H1 (cell line): ENCODE results near the gene RNASEH2C. TPM values are rescaled to one million over a fixed set of nuclear protein-coding genes. Genes with fewer than 3 reads are reported as not detected.
A peak's percentile ranks its signal among the peaks of the same experiment; 100 is the strongest.

Experiments used
- CTCF ChIA-PET: fragments of 300-600 bp; sonication (Branson Sonifier 250); formaldehyde crosslinking; loops from one replicate; lab custom pipeline; 2021; ENCODE audit not compliant: partially characterized antibody; lab: Charles Lee
- POLR2A ChIA-PET: fragments of 300-600 bp; sonication (Branson Sonifier 250); formaldehyde crosslinking; loops from one replicate; lab custom pipeline; 2021; ENCODE audit warnings: inconsistent platforms; ENCODE audit not compliant: partially characterized antibody; lab: Charles Lee
- DNase-seq, 2 experiments: peaks; one replicate each; pipeline versions ENCODE4 v3.0.0 to v3.0.0-alpha.2; 2010 to 2022; ENCODE audit warnings: low spot score in 2 of 2, low read depth in 1 of 2, mixed read lengths in 1 of 2
- FAIRE-seq: peaks from 2 replicates; lab custom pipeline; 2011; peaks lifted over from hg19 to GRCh38; lab: Jason Lieb, UNC
- H2AFZ ChIP-seq: 2 replicates; pipeline ENCODE4 v1.8.1; 2012; ENCODE audit warnings: low read length, inconsistent platforms
- H2AK5ac ChIP-seq: 2 replicates; pipeline ENCODE4 v1.6.1; 2013; ENCODE audit warnings: low read depth, low read length
- H2BK120ac ChIP-seq: replicated peaks from 2 replicates; pipeline ENCODE3; 2013; ENCODE audit warnings: low read depth, low read length, inconsistent platforms
- H2BK12ac ChIP-seq: 2 replicates; pipeline ENCODE4 v1.6.1; 2013; ENCODE audit warnings: low read depth, low read length
- H2BK15ac ChIP-seq: 2 replicates; pipeline ENCODE4 v1.6.1; 2013; ENCODE audit warnings: low read length
- H2BK20ac ChIP-seq: 2 replicates; pipeline ENCODE4 v1.6.1; 2013; ENCODE audit warnings: low read length
- H2BK5ac ChIP-seq: 2 replicates; pipeline ENCODE4 v1.6.1; 2013; ENCODE audit warnings: low read depth, low read length
- H3K14ac ChIP-seq: 2 replicates; pipeline ENCODE4 v1.6.1; 2013; ENCODE audit warnings: inconsistent platforms; ENCODE audit not compliant: insufficient read length
- H3K18ac ChIP-seq: 2 replicates; pipeline ENCODE4 v1.6.1; 2013; ENCODE audit warnings: low read length; ENCODE audit errors: extremely low read depth
- H3K23ac ChIP-seq: 2 replicates; pipeline ENCODE4 v1.6.1; 2013; ENCODE audit warnings: inconsistent platforms; ENCODE audit not compliant: insufficient read length
- H3K23me2 ChIP-seq: 2 replicates; pipeline ENCODE4 v1.6.1; 2013; ENCODE audit warnings: low read depth, low read length
- H3K27ac ChIP-seq: 2 replicates; pipeline ENCODE4 v1.6.1; 2011; ENCODE audit warnings: low read depth, low read length, inconsistent platforms
- H3K27me3 ChIP-seq, 4 experiments: replicated peaks in 1 of 4; 1 replicate in 1 of 4; 2 replicates in 3 of 4; pipeline versions ENCODE4 v1.6.1 to v1.8.1; 2011 to 2013; ENCODE audit warnings: low read length in 3 of 4, mild to moderate bottlenecking in 3 of 4, inconsistent platforms in 2 of 4, mixed read lengths in 2 of 4, moderate library complexity in 1 of 4; ENCODE audit not compliant: control insufficient read depth in 3 of 4, insufficient read depth in 3 of 4; ENCODE audit errors: extremely low read depth in 1 of 4
- H3K36me3 ChIP-seq, 4 experiments: 2 replicates each; pipeline versions ENCODE4 v1.6.1 to v1.8.1; 2011 to 2013; ENCODE audit warnings: mild to moderate bottlenecking in 4 of 4, low read length in 3 of 4, moderate library complexity in 2 of 4, control low read depth in 1 of 4, inconsistent platforms in 1 of 4; ENCODE audit not compliant: insufficient read depth in 4 of 4, control insufficient read depth in 2 of 4
- H3K4ac ChIP-seq: replicated peaks from 2 replicates; pipeline ENCODE3; 2013; ENCODE audit warnings: low read length, low read depth, mixed read lengths, inconsistent platforms; ENCODE audit not compliant: insufficient read length
- H3K4me1 ChIP-seq, 4 experiments: replicated peaks in 1 of 4; 1 replicate in 1 of 4; 2 replicates in 3 of 4; pipeline versions ENCODE4 v1.6.1 to v1.8.1; 2011 to 2013; ENCODE audit warnings: low read length in 3 of 4, inconsistent platforms in 2 of 4, mixed read lengths in 1 of 4; ENCODE audit not compliant: insufficient read depth in 4 of 4, control insufficient read depth in 3 of 4
- H3K4me2 ChIP-seq, 2 experiments: 2 replicates each; pipeline versions ENCODE4 v1.6.1 to v1.8.1; 2011 to 2013; ENCODE audit warnings: low read depth in 2 of 2, low read length in 2 of 2, control low read depth in 1 of 2, inconsistent platforms in 1 of 2, mild to moderate bottlenecking in 1 of 2; ENCODE audit not compliant: insufficient read depth in 1 of 2
- H3K4me3 ChIP-seq, 4 experiments: fragments of 200-600, 300-600 bp in 1 of 4; sonication (generic), shearing (Covaris generic), sonication (Bioruptor Twin) in 1 of 4; 2 replicates each; pipeline versions ENCODE4 v1.5.1 to v1.8.1; 2011 to 2016; ENCODE audit warnings: low read length in 4 of 4, low read depth in 3 of 4, control low read depth in 2 of 4, inconsistent platforms in 2 of 4, mild to moderate bottlenecking in 2 of 4, mixed read lengths in 1 of 4, moderate library complexity in 1 of 4; ENCODE audit not compliant: insufficient read depth in 2 of 4; ENCODE audit errors: extremely low read depth in 1 of 4
- H3K56ac ChIP-seq: replicated peaks from 2 replicates; pipeline ENCODE3; 2013; ENCODE audit warnings: low read depth, mild to moderate bottlenecking, mixed read lengths, low read length, inconsistent platforms; ENCODE audit not compliant: insufficient read length
- H3K79me1 ChIP-seq: 2 replicates; pipeline ENCODE4 v1.6.1; 2013; ENCODE audit warnings: low read depth, low read length, control low read depth
- H3K79me2 ChIP-seq, 2 experiments: 2 replicates each; pipeline versions ENCODE4 v1.6.1 to v1.8.1; 2012 to 2013; ENCODE audit warnings: low read length in 2 of 2, mild to moderate bottlenecking in 2 of 2, inconsistent platforms in 1 of 2; ENCODE audit not compliant: insufficient read depth in 2 of 2, control insufficient read depth in 1 of 2
- H3K9ac ChIP-seq, 4 experiments: replicated peaks in 1 of 4; 1 replicate in 1 of 4; 2 replicates in 3 of 4; pipeline versions ENCODE4 v1.6.1 to v1.8.1; 2011 to 2013; ENCODE audit warnings: low read depth in 3 of 4, low read length in 3 of 4, control low read depth in 2 of 4, mild to moderate bottlenecking in 2 of 4, moderate library complexity in 2 of 4, inconsistent platforms in 1 of 4; ENCODE audit errors: extremely low read depth in 1 of 4
- H3K9me3 ChIP-seq, 2 experiments: 2 replicates each; pipeline versions ENCODE4 v1.6.1 to v1.8.1; 2012 to 2013; ENCODE audit warnings: mild to moderate bottlenecking in 2 of 2, moderate library complexity in 2 of 2, control low read depth in 1 of 2, inconsistent platforms in 1 of 2, low read depth in 1 of 2, low read length in 1 of 2, mixed read lengths in 1 of 2; ENCODE audit not compliant: insufficient read depth in 2 of 2
- H4K20me1 ChIP-seq, 2 experiments: replicated peaks in 1 of 2; 2 replicates each; pipeline versions ENCODE3 to v1.8.1; 2011 to 2013; ENCODE audit warnings: inconsistent platforms in 2 of 2, low read length in 2 of 2, mild to moderate bottlenecking in 1 of 2; ENCODE audit not compliant: insufficient read depth in 2 of 2, control insufficient read depth in 1 of 2
- H4K5ac ChIP-seq: 2 replicates; pipeline ENCODE4 v1.6.1; 2013; ENCODE audit warnings: low read length, low read depth, mixed read lengths, inconsistent platforms; ENCODE audit not compliant: insufficient read length
- H4K8ac ChIP-seq: 2 replicates; pipeline ENCODE4 v1.8.0; 2013; ENCODE audit warnings: mild to moderate bottlenecking, moderate library complexity, low read length, inconsistent platforms; ENCODE audit not compliant: insufficient read depth; ENCODE audit errors: extremely low read depth
- H4K91ac ChIP-seq: replicated peaks from 2 replicates; pipeline ENCODE3; 2013; ENCODE audit warnings: low read length, mixed read lengths, inconsistent platforms; ENCODE audit not compliant: insufficient read length
- BACH1 ChIP-seq: IDR thresholded peaks from 2 replicates; pipeline ENCODE4 v1.6.1; 2012; ENCODE audit warnings: low read length, improper control_type of control experiment
- BCL11A ChIP-seq, 2 experiments: IDR thresholded peaks; one replicate each; pipeline ENCODE4 v1.6.1; 2011; ENCODE audit warnings: low read depth in 2 of 2, low read length in 2 of 2, mild to moderate bottlenecking in 2 of 2
- BRCA1 ChIP-seq: IDR thresholded peaks from 2 replicates; pipeline ENCODE4 v1.6.1; 2012; ENCODE audit warnings: low read depth, low read length, improper control_type of control experiment
- CBX5 ChIP-seq: fragments of 300-800, 300-1000 bp; sonication (generic); IDR thresholded peaks from 2 replicates; pipeline ENCODE4 v1.7.1; 2016; ENCODE audit warnings: antibody characterized with exemption, low read length, low read depth
- CTBP2 ChIP-seq: IDR thresholded peaks from 2 replicates; pipeline ENCODE4 v1.7.0; 2011; ENCODE audit warnings: borderline replicate concordance, mild to moderate bottlenecking, moderate library complexity, mixed read lengths, low read length; ENCODE audit not compliant: insufficient read depth, insufficient read length
- EGR1 ChIP-seq: IDR thresholded peaks from 2 replicates; pipeline ENCODE4 v1.6.1; 2011; ENCODE audit warnings: low read depth, low read length, borderline replicate concordance
- GABPA ChIP-seq: IDR thresholded peaks from 2 replicates; pipeline ENCODE4 v1.6.1; 2011; ENCODE audit warnings: mild to moderate bottlenecking, low read length, moderate library complexity, borderline replicate concordance; ENCODE audit not compliant: insufficient read depth
- KDM5A ChIP-seq: fragments of 200-600 bp; IDR thresholded peaks from 2 replicates; pipeline ENCODE4 v1.7.1; 2012; ENCODE audit warnings: mild to moderate bottlenecking, low read length, inconsistent platforms, mixed read lengths
- NANOG ChIP-seq: IDR thresholded peaks from 2 replicates; pipeline ENCODE4 v1.6.1; 2011; ENCODE audit warnings: low read length, low read depth, mild to moderate bottlenecking, inconsistent platforms; ENCODE audit not compliant: insufficient read depth, poor library complexity, severe bottlenecking
- POLR2A ChIP-seq, 2 experiments: IDR thresholded peaks; 1 replicate in 1 of 2; 2 replicates in 1 of 2; pipeline ENCODE4 v1.6.1; 2011; ENCODE audit warnings: low read depth in 2 of 2, low read length in 2 of 2, mild to moderate bottlenecking in 2 of 2; ENCODE audit errors: control extremely low read depth in 1 of 2
- POLR2AphosphoS5 ChIP-seq: IDR thresholded peaks from 2 replicates; pipeline ENCODE4 v1.6.1; 2011; ENCODE audit warnings: low read depth, low read length
- TBP ChIP-seq: IDR thresholded peaks from 2 replicates; pipeline ENCODE4 v1.6.1; 2011; ENCODE audit warnings: low read depth, low read length, improper control_type of control experiment
- USF2 ChIP-seq: IDR thresholded peaks from 2 replicates; pipeline ENCODE4 v1.6.1; 2011; ENCODE audit warnings: low read length, improper control_type of control experiment
- ZNF274 ChIP-seq: IDR thresholded peaks from 2 replicates; pipeline ENCODE4 v1.7.0; 2012; ENCODE audit warnings: low read length, borderline replicate concordance; ENCODE audit errors: extremely low read depth
- WGBS, 2 experiments: shearing (Covaris generic) in 1 of 2; methylation state at CpG; one replicate each; pipeline versions ENCODE4 v1.1.6 to v1.1.7; 2013 to 2015; ENCODE audit warnings: low lambda C conversion rate in 2 of 2, mixed read lengths in 2 of 2, inconsistent platforms in 1 of 2, low coverage in 1 of 2, missing lambda C conversion rate in 1 of 2; ENCODE audit not compliant: insufficient replicate concordance in 2 of 2, insufficient coverage in 1 of 2, insufficient read length in 1 of 2; ENCODE audit errors: extremely low coverage in 1 of 2, missing lambda C conversion rate in 1 of 2; 5-methylcytosine and 5-hydroxymethylcytosine counted together
- polyA plus RNA-seq, 7 experiments: library from polyadenylated mRNA; depleted of rRNA in 3 of 7; stranded (reverse) in 5 of 7; unstranded in 2 of 7; fragments of >200 nt in 5 of 7; fragments of 200-250 nt in 2 of 7; gene quantifications; 1 replicate in 5 of 7; 2 replicates in 1 of 7; 4 replicates in 1 of 7; pipeline versions ENCODE4 v1.2.1 to v1.2.3, GENCODE V29; 2011 to 2013; ENCODE audit warnings: missing spikeins in 2 of 7, mixed read lengths in 2 of 7
- total RNA-seq: library from RNA; stranded (reverse); fragmentation: NEBNext Ultra II Directional; extraction: Animal tissue kit (Norgen Biotek cat#: 25700); gene quantifications from 2 replicates; pipeline ENCODE4 v1.2.1, GENCODE V29; 2021

RNASEH2C gene
- total and polyA plus RNA-seq, 2 of the 8 experiments (the other 6 are each of a cell fraction or from before 2014, with no cell fraction given), result 40.2 to 60.3 TPM

GRCh38 chr11:65727865-65728264 lies 7.3 kb upstream of the RNASEH2C start:
- no peaks in the 10 kb centered on the region for H3K79me1 ChIP-seq
- H2BK20ac ChIP-seq, result no peak overlapping the region
- H4K91ac ChIP-seq, result no peak overlapping the region
- ChIA-PET POLR2A (interaction anchor here (1.6 to 5.0 kb wide), 3 partner anchors 8 to 132 kb away, joined by 3 to 25 read pairs (median 10); partner anchors contain the start of genes MUS81 and RNASEH2C), CTCF (interaction anchor here (0.6 to 3.5 kb wide), 22 partner anchors 8 to 1152 kb away, joined by 3 to 26 read pairs (median 6); partner anchors contain the start of genes FIBP and KAT5)
- H3K27ac ChIP-seq, result no peak overlapping the region
- peak overlapping the region; percentile 9; the same call in 1 of the 2 replicates for H4K8ac ChIP-seq
- no peaks in the 10 kb centered on the region for H3K36me3 ChIP-seq
- no peak overlapping the region for H2BK15ac ChIP-seq
- no peaks in the 10 kb centered on the region for H4K20me1 ChIP-seq
- no peaks in the 10 kb centered on the region for H3K4me1 ChIP-seq
- no peaks in the 10 kb centered on the region for H3K23me2 ChIP-seq
- 91% methylated on average over 15 of the region's 15 CpGs; no CpG with 5 or more reads in 1 of the 2 experiments for WGBS, 2 experiments
- no peaks in the 10 kb centered on the region for H3K79me2 ChIP-seq
- H2BK120ac ChIP-seq, result no peak overlapping the region
- H3K4me2 ChIP-seq, result no peak overlapping the region
- H2BK5ac ChIP-seq, result no peak overlapping the region
- no peak overlapping the region for H2AFZ ChIP-seq
- FAIRE-seq (no peak), DNase-seq (no peak)
- H3K9me3 ChIP-seq, result no peaks in the 10 kb centered on the region
- no peak overlapping the region for H3K9ac ChIP-seq
- H3K4me3 ChIP-seq, result no peak overlapping the region
- no peak overlapping the region for H4K5ac ChIP-seq
- H3K18ac ChIP-seq, result no peak overlapping the region
- H3K27me3 ChIP-seq, result peaks cover 0 to 5% (median 1%) of the 10 kb centered on the region in 4 experiments; a peak in 2 of 7 replicates
- no peak overlapping the region for H2BK12ac ChIP-seq
- H3K4ac ChIP-seq, result no peak overlapping the region
- H3K14ac ChIP-seq, result no peak overlapping the region
- no peak overlapping the region for H3K23ac ChIP-seq
- H2AK5ac ChIP-seq, result no peak overlapping the region
- no peak overlapping the region for H3K56ac ChIP-seq
- TF ChIP-seq CTBP2, result no peak
- no peak for TF ChIP-seq KDM5A
- TF ChIP-seq POLR2A (IDR thresholded peaks at IDR 0.05; ENCODE audit: control extremely low read depth in 1 of 2, low read depth in 2 of 2, low read length in 2 of 2), result no peak
- TF ChIP-seq EGR1, result no peak
- TF ChIP-seq ZNF274, result no peak
- no peak for TF ChIP-seq BACH1
- TF ChIP-seq NANOG, result no peak
- no peak for TF ChIP-seq TBP
- no peak for TF ChIP-seq CBX5
- TF ChIP-seq GABPA, result no peak
- TF ChIP-seq BRCA1, result no peak
- no peak for TF ChIP-seq BCL11A (IDR thresholded peaks at IDR 0.05; ENCODE audit: low read depth in 2 of 2, low read length in 2 of 2)
- no peak for TF ChIP-seq POLR2AphosphoS5
- TF ChIP-seq USF2, result no peak
